ENCODE measurements around the gene TTLL5.
A peak's percentile ranks its signal among the peaks of the same experiment; 100 is the strongest.

DNA sequence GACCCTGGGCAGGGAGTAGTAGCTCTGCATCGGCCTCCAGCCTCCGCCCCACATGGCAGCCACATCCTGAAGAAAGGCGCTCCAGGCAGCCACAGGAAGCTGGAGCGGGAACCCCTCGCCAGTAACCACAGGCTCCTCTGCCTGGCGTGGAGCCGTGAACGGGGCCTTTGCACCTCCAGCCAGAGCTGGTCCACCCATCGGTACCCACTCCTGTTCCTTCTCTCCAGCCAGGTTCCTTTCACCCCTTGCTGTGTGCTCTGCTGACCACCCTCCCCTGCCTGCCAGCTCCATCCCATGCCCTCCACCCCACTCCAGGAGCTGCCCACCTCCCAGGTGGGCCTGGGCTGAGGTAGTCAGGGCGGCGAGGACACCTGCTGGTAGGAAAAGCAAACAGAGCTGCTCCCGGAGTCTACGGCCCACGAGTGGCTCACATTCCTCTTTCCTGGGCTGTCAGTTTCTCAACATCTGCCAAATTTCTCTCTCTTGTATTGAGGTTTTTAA is 318.1 kb downstream of the TTLL5 start:
- TF ChIP-seq, protein P1, sequence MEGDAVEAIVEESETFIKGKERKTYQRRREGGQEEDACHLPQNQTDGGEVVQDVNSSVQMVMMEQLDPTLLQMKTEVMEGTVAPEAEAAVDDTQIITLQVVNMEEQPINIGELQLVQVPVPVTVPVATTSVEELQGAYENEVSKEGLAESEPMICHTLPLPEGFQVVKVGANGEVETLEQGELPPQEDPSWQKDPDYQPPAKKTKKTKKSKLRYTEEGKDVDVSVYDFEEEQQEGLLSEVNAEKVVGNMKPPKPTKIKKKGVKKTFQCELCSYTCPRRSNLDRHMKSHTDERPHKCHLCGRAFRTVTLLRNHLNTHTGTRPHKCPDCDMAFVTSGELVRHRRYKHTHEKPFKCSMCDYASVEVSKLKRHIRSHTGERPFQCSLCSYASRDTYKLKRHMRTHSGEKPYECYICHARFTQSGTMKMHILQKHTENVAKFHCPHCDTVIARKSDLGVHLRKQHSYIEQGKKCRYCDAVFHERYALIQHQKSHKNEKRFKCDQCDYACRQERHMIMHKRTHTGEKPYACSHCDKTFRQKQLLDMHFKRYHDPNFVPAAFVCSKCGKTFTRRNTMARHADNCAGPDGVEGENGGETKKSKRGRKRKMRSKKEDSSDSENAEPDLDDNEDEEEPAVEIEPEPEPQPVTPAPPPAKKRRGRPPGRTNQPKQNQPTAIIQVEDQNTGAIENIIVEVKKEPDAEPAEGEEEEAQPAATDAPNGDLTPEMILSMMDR (conservative IDR thresholded peaks at IDR 0.05 in 1 of 2, IDR thresholded peaks at IDR 0.05 in 1 of 2; ENCODE audit: extremely low read depth in 1 of 2, insufficient read depth in 1 of 2, low read depth in 1 of 2, low read length in 2 of 2) = peak; percentile 48 to 71
- no peak for TF ChIP-seq EZH2 (IDR thresholded peaks at IDR 0.05; ENCODE audit: borderline replicate concordance, low read length)
